ENCODE results near the gene L3MBTL4.

Gene L3MBTL4

DNA sequence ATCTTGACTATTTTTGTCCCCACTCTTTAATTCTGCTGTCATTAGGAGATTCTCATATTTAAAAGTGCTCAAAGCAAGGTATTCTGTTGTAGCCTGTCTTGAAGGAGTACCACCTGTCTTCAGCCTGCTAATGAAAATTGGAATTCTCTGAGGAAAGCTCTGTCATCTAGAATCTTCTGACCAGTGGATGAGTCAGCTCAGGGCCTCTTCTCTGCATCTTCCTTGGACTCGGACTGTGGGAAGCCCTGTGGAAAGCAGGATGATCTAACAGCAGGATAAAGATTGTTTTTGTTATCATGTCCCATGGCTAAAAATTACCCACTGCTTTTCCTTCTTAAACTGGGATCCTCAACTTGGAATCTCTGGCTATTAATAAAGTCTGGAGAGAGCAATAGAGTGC, 500.7 kb downstream of the L3MBTL4 start:
- TF ChIP-seq, protein P1, sequence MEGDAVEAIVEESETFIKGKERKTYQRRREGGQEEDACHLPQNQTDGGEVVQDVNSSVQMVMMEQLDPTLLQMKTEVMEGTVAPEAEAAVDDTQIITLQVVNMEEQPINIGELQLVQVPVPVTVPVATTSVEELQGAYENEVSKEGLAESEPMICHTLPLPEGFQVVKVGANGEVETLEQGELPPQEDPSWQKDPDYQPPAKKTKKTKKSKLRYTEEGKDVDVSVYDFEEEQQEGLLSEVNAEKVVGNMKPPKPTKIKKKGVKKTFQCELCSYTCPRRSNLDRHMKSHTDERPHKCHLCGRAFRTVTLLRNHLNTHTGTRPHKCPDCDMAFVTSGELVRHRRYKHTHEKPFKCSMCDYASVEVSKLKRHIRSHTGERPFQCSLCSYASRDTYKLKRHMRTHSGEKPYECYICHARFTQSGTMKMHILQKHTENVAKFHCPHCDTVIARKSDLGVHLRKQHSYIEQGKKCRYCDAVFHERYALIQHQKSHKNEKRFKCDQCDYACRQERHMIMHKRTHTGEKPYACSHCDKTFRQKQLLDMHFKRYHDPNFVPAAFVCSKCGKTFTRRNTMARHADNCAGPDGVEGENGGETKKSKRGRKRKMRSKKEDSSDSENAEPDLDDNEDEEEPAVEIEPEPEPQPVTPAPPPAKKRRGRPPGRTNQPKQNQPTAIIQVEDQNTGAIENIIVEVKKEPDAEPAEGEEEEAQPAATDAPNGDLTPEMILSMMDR (IDR thresholded peaks at IDR 0.05; ENCODE audit: control extremely low read depth, extremely low read depth, low read depth, missing control alignments) = no peak
- ChIA-PET CTCF (interaction anchor here (1.1 to 2.4 kb wide), 6 partner anchors 10 to 608 kb away, joined by 3 to 11 read pairs (median 5); no protein-coding TSS in a partner anchor), POLR2A (no interaction called here)
- no peak for DNase-seq (ENCODE audit: extremely low spot score)

DNA sequence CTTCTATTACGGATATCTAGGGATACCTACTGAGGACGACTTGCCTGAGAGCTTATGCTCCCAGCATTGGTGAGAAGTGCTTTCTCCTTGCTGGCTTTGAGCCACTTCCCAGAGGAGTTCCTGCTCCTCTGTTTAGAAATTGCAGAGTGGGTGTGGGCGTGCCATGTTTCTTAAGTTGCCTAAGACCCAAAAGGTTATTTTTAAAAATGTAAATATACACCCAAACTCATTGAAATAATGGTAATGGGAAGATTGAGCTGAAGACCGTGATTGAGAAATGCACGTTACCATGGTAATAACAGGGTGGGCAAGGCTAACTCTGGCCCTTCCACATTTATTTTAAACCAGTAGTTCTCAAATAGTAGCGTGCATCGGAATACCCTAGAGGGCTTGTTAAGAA, 502.1 kb downstream of the L3MBTL4 start:
- ChIA-PET CTCF (interaction anchor here (1.1 to 2.1 kb wide), 4 partner anchors 9 to 230 kb away, joined by 3 to 5 read pairs (median 3); no protein-coding TSS in a partner anchor), POLR2A (no interaction called here)
- TF ChIP-seq, protein P1 (IDR thresholded peaks at IDR 0.05; ENCODE audit: control extremely low read depth, extremely low read depth, low read depth, missing control alignments) = no peak
- no peak for DNase-seq (ENCODE audit: extremely low spot score)

DNA sequence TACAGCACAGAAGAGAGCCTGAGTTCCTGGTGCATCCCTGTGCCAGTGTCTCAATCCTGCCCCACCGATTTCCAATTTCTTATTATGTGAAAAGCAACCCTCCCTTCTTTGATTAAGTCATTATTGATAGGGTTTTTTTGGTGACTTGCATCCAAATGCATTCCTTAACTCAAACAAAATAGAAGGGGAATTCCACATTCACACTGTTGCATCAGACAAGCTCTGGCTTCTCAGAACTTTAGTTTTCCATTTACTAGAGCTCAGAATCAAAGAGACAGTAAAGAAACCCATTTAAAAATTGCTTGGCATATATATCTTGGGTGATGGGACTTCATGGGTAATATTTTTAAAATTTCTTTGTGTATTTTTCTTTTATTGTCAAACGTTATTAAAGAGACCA, 505.6 kb downstream of the L3MBTL4 start:
- ChIA-PET CTCF (interaction anchor here (0.7 to 2.9 kb wide), 4 partner anchors 10 to 613 kb away, joined by 3 to 16 read pairs (median 6); no protein-coding TSS in a partner anchor), POLR2A (no interaction called here)
- TF ChIP-seq, protein P1 (IDR thresholded peaks at IDR 0.05; ENCODE audit: control extremely low read depth, extremely low read depth, low read depth, missing control alignments) = no peak
- no peak for DNase-seq (ENCODE audit: extremely low spot score)
